Heart right ventricle (tissue), 16 donors: ENCODE data around the gene PDZK1IP1. TPM values are rescaled to one million over a fixed set of nuclear protein-coding genes. Genes with fewer than 3 reads are reported as not detected.

Source experiments
- ATAC-seq, 8 donors: fragments of 200-7000 bp; cut with Tn5 transposase; one replicate each; pipeline ENCODE4 v1.9.1; 2020; ENCODE audit warnings: mild to moderate bottlenecking in 8 of 8, moderate library complexity in 8 of 8, moderate number of reproducible peaks in 1 of 8
- DNase-seq, 2 donors: peaks; one replicate each; pipeline ENCODE4 v3.0.0-alpha.2; 2020
- H3K27ac ChIP-seq, 10 donors: fragments of 200-600 bp; sonication (generic) in 2 of 10; one replicate each; pipeline versions ENCODE4 v1.5.0 to v1.8.0; 2020 to 2022; ENCODE audit warnings: mild to moderate bottlenecking in 3 of 10
- H3K27me3 ChIP-seq, 7 donors: fragments of 200-600 bp; one replicate each; pipeline ENCODE4 v1.8.0; 2021 to 2022; ENCODE audit warnings: mild to moderate bottlenecking in 2 of 7
- H3K36me3 ChIP-seq, 9 donors: fragments of 200-600 bp; sonication (generic) in 1 of 9; one replicate each; pipeline versions ENCODE4 v1.5.0 to v1.8.0; 2020 to 2022; ENCODE audit warnings: mild to moderate bottlenecking in 2 of 9
- H3K4me1 ChIP-seq, 9 donors: fragments of 200-600 bp; sonication (generic) in 1 of 9; one replicate each; pipeline versions ENCODE4 v1.5.0 to v1.8.0; 2020 to 2022; ENCODE audit warnings: mild to moderate bottlenecking in 4 of 9
- H3K4me3 ChIP-seq, 10 donors: fragments of 200-600 bp; sonication (generic) in 2 of 10; one replicate each; pipeline versions ENCODE4 v1.5.0 to v1.8.0; 2020 to 2022; ENCODE audit warnings: mild to moderate bottlenecking in 7 of 10, moderate library complexity in 2 of 10
- H3K9me3 ChIP-seq, 11 donors: fragments of 200-600 bp in 10 of 11; sonication (generic) in 2 of 11; one replicate each; pipeline versions ENCODE4 v1.5.0 to v1.8.0; 2013 to 2022; ENCODE audit warnings: mild to moderate bottlenecking in 2 of 11, control low read depth in 1 of 11, moderate library complexity in 1 of 11
- CTCF ChIP-seq, 9 donors: fragments of 200-600 bp; sonication (generic) in 2 of 9; IDR thresholded peaks; one replicate each; pipeline versions ENCODE4 v1.5.0 to v1.8.0; 2021 to 2022; ENCODE audit warnings: antibody characterized with exemption in 9 of 9, mild to moderate bottlenecking in 5 of 9, moderate library complexity in 1 of 9
- WGBS, 2 donors: extraction: QIAGEN DNeasy Blood & Tissue Kit; methylation state at CpG; one replicate each; pipeline ENCODE4 v1.1.7; 2013; ENCODE audit warnings: inconsistent platforms in 1 of 2; 5-methylcytosine and 5-hydroxymethylcytosine counted together
- intact Hi-C, 10 donors: fragments of 100-400 bp; cut with DNase I; formaldehyde crosslinking; loops; one replicate each; pipeline versions ENCODE4 v1.11.1 to v1.14.2; 2022
- polyA plus RNA-seq, 2 donors: library from polyadenylated mRNA; stranded (reverse); fragments of 200-250 nt; gene quantifications; one replicate each; pipeline ENCODE4 v1.2.3, GENCODE V29; 2013
- total RNA-seq, 10 donors: library from RNA; stranded (reverse); fragmentation: NEBNext Ultra II Directional in 3 of 10; extraction: Animal tissue kit (Norgen Biotek cat#: 25700) in 3 of 10; gene quantifications; one replicate each; pipeline versions ENCODE4 v1.2.1 to v1.2.4, GENCODE V29; 2021 to 2023
- donor health status: Arrhythmogenic right ventricular cardiomyopathy.
- donor health status: ischemic (EF 13 %, LVEDD 7.1; RV severe dilation, severe dysfunction).
- donor health status: healthy with polysubstance abuse.
- donor health status: DM: no; HTN: yes; CAD: no.
- donor health status: DM: no; HTN: no; CAD: no.
- donor health status: ischemic (EF 25% LVEDD 6.9; RV normal size, moderate dysfunction).
- donor health status: ischemic (EF 25% LVEDD 5.7; RV mildly dilated, moderate dysfunction).
- donor health status: healthy.
- donor health status: DM: yes; HTN: yes; CAD: no.
- donor health status: Ischemic cardiomyopathy.
- donor health status: ischemic (EF 35%, LVEDD 5.7; RV mildly dilated, moderate dysfunction).
- donor health status: nonischemic (EF 11% LVEDD 7.7; RV severe dilation, severe dysfunction).
- donor health status: DM: yes; HTN: yes; CAD: no.
- donor health status: PGD.
- donor health status: ischemic (EF 29% LVEDD 5.4; RV normal size, mild dysfunction).
- donor health status: nonischemic (EF 23%, LVEDD 6.1; RV moderate dilation, normal function).

The PDZK1IP1 gene
- total and polyA plus RNA-seq, 12 donors, result 0.23 to 0.78 (median 0.48) TPM; not detected in 8

- intact Hi-C loops, result loop anchor here in 6 of 10 donors (5.0 to 10.0 kb wide), 6 partner anchors 230 to 540 kb away; partner anchors contain the start of gene FOXE3 (in 1 of the 6)
- 85 to 86% methylated on average over 14 of the region's 14 CpGs for WGBS, 2 donors
- Histone ChIP-seq H3K4me1 (peaks cover 0 to 12% (median 8%) of the 10 kb centered on the region in 9 donors), H3K27ac (no peak overlapping the region), H3K36me3 (no peaks in the 10 kb centered on the region), H3K4me3 (no peak overlapping the region), H3K27me3 (peaks cover 0 to 33% (median 13%) of the 10 kb centered on the region in 7 donors), H3K9me3 (no peaks in the 10 kb centered on the region)
- ATAC-seq, result no peak
- no peak for DNase-seq
- TF ChIP-seq CTCF (IDR thresholded peaks at IDR 0.05), result no peak
Observed at GRCh38 chr1:47184822-47185677, 4.8 kb downstream of the PDZK1IP1 start.

- no peak for ATAC-seq
- Histone ChIP-seq H3K36me3 (no peaks in the 10 kb centered on the region), H3K4me3 (no peak overlapping the region), H3K9me3 (no peaks in the 10 kb centered on the region), H3K27me3 (peaks cover 0 to 34% (median 13%) of the 10 kb centered on the region in 7 donors), H3K27ac (no peak overlapping the region), H3K4me1 (peaks cover 3 to 14% (median 11%) of the 10 kb centered on the region in 9 donors)
- TF ChIP-seq CTCF (IDR thresholded peaks at IDR 0.05), result no peak
- no peak for DNase-seq
- intact Hi-C loops, result loop anchor here in 6 of 10 donors (5.0 to 10.0 kb wide), 6 partner anchors 231 to 541 kb away; partner anchors contain the start of gene FOXE3 (in 1 of the 6)
- WGBS, 2 donors, result 73 to 80% methylated on average over 5 of the region's 5 CpGs
Observed at GRCh38 chr1:47184090-47184821, 5.6 kb downstream of the PDZK1IP1 start.

GRCh38 chr1:47183308-47184089 lies 6.3 kb downstream of the PDZK1IP1 start:
- TF ChIP-seq CTCF (IDR thresholded peaks at IDR 0.05), result no peak
- Histone ChIP-seq H3K36me3 (no peaks in the 10 kb centered on the region), H3K4me3 (no peak overlapping the region), H3K27me3 (peaks cover 0 to 34% (median 13%) of the 10 kb centered on the region in 7 donors), H3K4me1 (peaks cover 3 to 17% (median 13%) of the 10 kb centered on the region in 9 donors), H3K27ac (no peak overlapping the region), H3K9me3 (no peaks in the 10 kb centered on the region)
- ATAC-seq, result no peak
- WGBS, 2 donors, result 73 to 76% methylated on average over 11 of the region's 11 CpGs
- no peak for DNase-seq
- intact Hi-C loops, result loop anchor here in 6 of 10 donors (5.0 to 10.0 kb wide), 6 partner anchors 231 to 541 kb away; partner anchors contain the start of gene FOXE3 (in 1 of the 6)
